ENCODE measurements around the gene RDH5. TPM values are rescaled to one million over a fixed set of nuclear protein-coding genes. Genes with fewer than 3 reads are reported as not detected.

Gene RDH5
- polyA plus RNA-seq, 1 of the 3 experiments (the other 2 are of a cell fraction): 5.2 TPM

- CTCF ChIA-PET: interaction anchor here (0.7 to 14.4 kb wide), 45 partner anchors 9 to 302 kb away, joined by 3 to 358 read pairs (median 6); partner anchors contain the start of genes BLOC1S1, CD63, DNAJC14 and ORMDL2
- no peaks in the 10 kb centered on the region for H4K20me1 ChIP-seq (ENCODE audit: insufficient read depth)
- no peaks in the 10 kb centered on the region for H3K9me2 ChIP-seq
- H2AFZ ChIP-seq (ENCODE audit: low read depth): peak overlapping the region; percentile 100; the same call in 1 of the 2 replicates
- no peak for DNase-seq
- peak overlapping the region; percentile 99; the same call in 1 of the 2 replicates for H3K4me2 ChIP-seq
- H3K27me3 ChIP-seq (ENCODE audit: insufficient read depth): no peaks in the 10 kb centered on the region
- no peak overlapping the region for H3K9ac ChIP-seq
- WGBS (ENCODE audit: low lambda C conversion rate): 87% methylated on average over 2 of the region's 2 CpGs
- H3K4me3 ChIP-seq (ENCODE audit: low read depth in 2 of 2, low read length in 1 of 2): peak overlapping the region; percentile 66 to 98
- peaks cover 17% of the 10 kb centered on the region for H3F3A ChIP-seq (replicated peaks; ENCODE audit: insufficient read depth)
- no peaks in the 10 kb centered on the region for H3K79me2 ChIP-seq (ENCODE audit: insufficient read depth)
- TF ChIP-seq FOXJ3 (CRISPR knock-in tag; IDR thresholded peaks at IDR 0.05) (no peak), POLR2AphosphoS5 (IDR thresholded peaks at IDR 0.05; ENCODE audit: low read depth, low read length) (no peak), TAF1 (IDR thresholded peaks at IDR 0.05; ENCODE audit: borderline replicate concordance, low read depth, low read length) (no peak), MEF2A (IDR thresholded peaks at IDR 0.05; ENCODE audit: borderline replicate concordance, low read depth) (no peak), RAD21 (IDR thresholded peaks at IDR 0.05; ENCODE audit: low read length) (no peak), SIN3A (IDR thresholded peaks at IDR 0.05; ENCODE audit: borderline replicate concordance, low read depth, low read length) (no peak), RFX5 (IDR thresholded peaks at IDR 0.05; ENCODE audit: low read length) (no peak), ELF1 (IDR thresholded peaks at IDR 0.05) (no peak), EZH2phosphoT487 (IDR thresholded peaks at IDR 0.05; ENCODE audit: borderline replicate concordance, low read depth) (no peak), CHD2 (IDR thresholded peaks at IDR 0.05; ENCODE audit: low read length, partially characterized antibody) (no peak), TEAD4 (IDR thresholded peaks at IDR 0.05; ENCODE audit: borderline replicate concordance, insufficient read depth) (no peak)
- TF ChIP-seq, protein P1, sequence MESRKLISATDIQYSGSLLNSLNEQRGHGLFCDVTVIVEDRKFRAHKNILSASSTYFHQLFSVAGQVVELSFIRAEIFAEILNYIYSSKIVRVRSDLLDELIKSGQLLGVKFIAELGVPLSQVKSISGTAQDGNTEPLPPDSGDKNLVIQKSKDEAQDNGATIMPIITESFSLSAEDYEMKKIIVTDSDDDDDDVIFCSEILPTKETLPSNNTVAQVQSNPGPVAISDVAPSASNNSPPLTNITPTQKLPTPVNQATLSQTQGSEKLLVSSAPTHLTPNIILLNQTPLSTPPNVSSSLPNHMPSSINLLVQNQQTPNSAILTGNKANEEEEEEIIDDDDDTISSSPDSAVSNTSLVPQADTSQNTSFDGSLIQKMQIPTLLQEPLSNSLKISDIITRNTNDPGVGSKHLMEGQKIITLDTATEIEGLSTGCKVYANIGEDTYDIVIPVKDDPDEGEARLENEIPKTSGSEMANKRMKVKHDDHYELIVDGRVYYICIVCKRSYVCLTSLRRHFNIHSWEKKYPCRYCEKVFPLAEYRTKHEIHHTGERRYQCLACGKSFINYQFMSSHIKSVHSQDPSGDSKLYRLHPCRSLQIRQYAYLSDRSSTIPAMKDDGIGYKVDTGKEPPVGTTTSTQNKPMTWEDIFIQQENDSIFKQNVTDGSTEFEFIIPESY (IDR thresholded peaks at IDR 0.05; ENCODE audit: borderline replicate concordance, low read depth): no peak
- TF ChIP-seq, protein P2, sequence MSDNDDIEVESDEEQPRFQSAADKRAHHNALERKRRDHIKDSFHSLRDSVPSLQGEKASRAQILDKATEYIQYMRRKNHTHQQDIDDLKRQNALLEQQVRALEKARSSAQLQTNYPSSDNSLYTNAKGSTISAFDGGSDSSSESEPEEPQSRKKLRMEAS (IDR thresholded peaks at IDR 0.05; ENCODE audit: low read depth): no peak
- POLR2A ChIA-PET: interaction anchor here (0.8 to 2.0 kb wide), 7 partner anchors 9 to 379 kb away, joined by 3 to 12 read pairs (median 4); partner anchors contain the start of genes DNAJC14, ORMDL2, RAB5B and SARNP
- H3K27ac ChIP-seq (ENCODE audit: low read depth in 2 of 2, low read length in 1 of 2): peak overlapping the region; percentile 80 to 83; a peak in 2 of 4 replicates
- H3K4me1 ChIP-seq (ENCODE audit: control insufficient read depth in 1 of 2, insufficient read depth in 2 of 2, low read depth in 1 of 2, low read length in 1 of 2): peaks cover 9 to 24% of the 10 kb centered on the region in 2 experiments; a peak in 3 of 4 replicates
- H3K36me3 ChIP-seq (replicated peaks in 1 of 2; ENCODE audit: control insufficient read depth in 1 of 2, insufficient read depth in 2 of 2, low read length in 1 of 2): no peaks in the 10 kb centered on the region
- H3K9me3 ChIP-seq: no peaks in the 10 kb centered on the region
Observed at GRCh38 chr12:55739025-55739378, 18.8 kb downstream of the RDH5 start.

DNA sequence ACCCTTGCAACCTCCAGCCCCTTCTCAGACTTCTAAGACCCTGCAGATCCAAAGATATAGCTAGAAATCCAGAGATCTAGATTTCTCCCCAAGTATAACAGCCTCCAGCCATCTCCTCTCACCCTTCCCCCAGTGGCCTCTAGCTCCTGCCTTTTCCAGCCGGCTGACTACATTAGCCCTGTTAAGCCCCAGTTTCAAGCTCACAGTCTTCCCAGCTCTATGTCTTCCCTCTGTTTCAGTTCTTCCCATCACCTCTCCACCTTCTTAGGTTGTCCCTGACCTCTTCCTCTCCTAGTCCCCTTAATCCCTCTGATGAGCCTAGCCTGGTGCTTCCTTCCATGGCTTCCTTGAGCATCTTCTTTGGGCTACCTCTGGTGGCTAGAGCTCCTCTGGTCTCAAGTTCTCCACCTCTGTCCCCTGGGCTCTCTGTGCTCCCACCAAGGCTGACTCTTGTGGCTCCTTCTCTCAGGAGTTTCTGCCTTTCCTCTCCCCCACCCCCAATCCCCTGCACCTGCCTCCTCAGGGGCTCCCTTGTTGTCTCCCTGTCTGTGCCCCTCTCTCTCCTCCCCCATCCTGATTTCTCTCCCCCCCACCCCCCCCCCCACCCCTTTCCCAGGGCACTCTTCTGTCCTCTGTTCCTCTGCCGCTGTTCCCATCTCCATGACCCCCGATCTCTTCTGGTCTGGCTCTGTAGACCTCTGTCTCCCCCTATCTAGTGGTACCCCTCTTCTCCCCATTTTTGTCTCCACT lies 21.9 kb downstream of the RDH5 start:
- H2AFZ ChIP-seq (ENCODE audit: low read depth): peak overlapping the region; percentile 95
- H3K9ac ChIP-seq: peak overlapping the region; percentile 60; the same call in 1 of the 2 replicates
- H3K9me2 ChIP-seq: no peaks in the 10 kb centered on the region
- CTCF ChIA-PET: interaction anchor here (1.2 to 14.4 kb wide), 6 partner anchors 13 to 254 kb away, joined by 3 to 358 read pairs (median 6); partner anchors contain the start of genes BLOC1S1, CD63 and RDH5
- H3K4me2 ChIP-seq: peak overlapping the region; percentile 90
- H4K20me1 ChIP-seq (ENCODE audit: insufficient read depth): no peaks in the 10 kb centered on the region
- H3K79me2 ChIP-seq (ENCODE audit: insufficient read depth): no peaks in the 10 kb centered on the region
- no peak for DNase-seq
- POLR2A ChIA-PET: interaction anchor here (0.9 kb wide), 1 partner anchor 13 kb away, joined by 3 read pairs; the partner anchor contains the start of gene CD63
- H3K27ac ChIP-seq (ENCODE audit: low read depth in 2 of 2, low read length in 1 of 2): peak overlapping the region; percentile 50 to 70; a peak in 2 of 4 replicates
- H3F3A ChIP-seq (replicated peaks; ENCODE audit: insufficient read depth): peaks cover 23% of the 10 kb centered on the region
- peaks cover 3% of the 10 kb centered on the region in 2 experiments for H3K36me3 ChIP-seq (replicated peaks in 1 of 2; ENCODE audit: control insufficient read depth in 1 of 2, insufficient read depth in 2 of 2, low read length in 1 of 2)
- 47% methylated on average over 3 of the region's 3 CpGs for WGBS (ENCODE audit: low lambda C conversion rate)
- H3K4me3 ChIP-seq (ENCODE audit: low read depth in 2 of 2, low read length in 1 of 2): peak overlapping the region; percentile 43 to 60
- no peaks in the 10 kb centered on the region for H3K27me3 ChIP-seq (ENCODE audit: insufficient read depth)
- H3K9me3 ChIP-seq: no peaks in the 10 kb centered on the region
- H3K4me1 ChIP-seq (ENCODE audit: control insufficient read depth in 1 of 2, insufficient read depth in 2 of 2, low read depth in 1 of 2, low read length in 1 of 2): peaks cover 14 to 42% of the 10 kb centered on the region in 2 experiments
- no peak for TF ChIP-seq MEF2A (IDR thresholded peaks at IDR 0.05; ENCODE audit: borderline replicate concordance, low read depth)
- TF ChIP-seq FOXM1 (IDR thresholded peaks at IDR 0.05; ENCODE audit: low read depth): no peak
- TF ChIP-seq ELF1 (IDR thresholded peaks at IDR 0.05): no peak
- TF ChIP-seq NFIC (IDR thresholded peaks at IDR 0.05; ENCODE audit: borderline replicate concordance): no peak
- TF ChIP-seq EP300 (IDR thresholded peaks at IDR 0.05; ENCODE audit: borderline replicate concordance in 1 of 2, low read depth in 1 of 2, low read length in 1 of 2): no peak
- no peak for TF ChIP-seq SIN3A (IDR thresholded peaks at IDR 0.05; ENCODE audit: borderline replicate concordance, low read depth, low read length)
- no peak for TF ChIP-seq EZH2phosphoT487 (IDR thresholded peaks at IDR 0.05; ENCODE audit: borderline replicate concordance, low read depth)
- TF ChIP-seq CHD2 (IDR thresholded peaks at IDR 0.05; ENCODE audit: low read length, partially characterized antibody): no peak
- TF ChIP-seq, protein P1 (IDR thresholded peaks at IDR 0.05; ENCODE audit: borderline replicate concordance, low read depth): no peak
- TF ChIP-seq, protein P3, sequence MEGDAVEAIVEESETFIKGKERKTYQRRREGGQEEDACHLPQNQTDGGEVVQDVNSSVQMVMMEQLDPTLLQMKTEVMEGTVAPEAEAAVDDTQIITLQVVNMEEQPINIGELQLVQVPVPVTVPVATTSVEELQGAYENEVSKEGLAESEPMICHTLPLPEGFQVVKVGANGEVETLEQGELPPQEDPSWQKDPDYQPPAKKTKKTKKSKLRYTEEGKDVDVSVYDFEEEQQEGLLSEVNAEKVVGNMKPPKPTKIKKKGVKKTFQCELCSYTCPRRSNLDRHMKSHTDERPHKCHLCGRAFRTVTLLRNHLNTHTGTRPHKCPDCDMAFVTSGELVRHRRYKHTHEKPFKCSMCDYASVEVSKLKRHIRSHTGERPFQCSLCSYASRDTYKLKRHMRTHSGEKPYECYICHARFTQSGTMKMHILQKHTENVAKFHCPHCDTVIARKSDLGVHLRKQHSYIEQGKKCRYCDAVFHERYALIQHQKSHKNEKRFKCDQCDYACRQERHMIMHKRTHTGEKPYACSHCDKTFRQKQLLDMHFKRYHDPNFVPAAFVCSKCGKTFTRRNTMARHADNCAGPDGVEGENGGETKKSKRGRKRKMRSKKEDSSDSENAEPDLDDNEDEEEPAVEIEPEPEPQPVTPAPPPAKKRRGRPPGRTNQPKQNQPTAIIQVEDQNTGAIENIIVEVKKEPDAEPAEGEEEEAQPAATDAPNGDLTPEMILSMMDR (IDR thresholded peaks at IDR 0.05): no peak
- no peak for TF ChIP-seq GABPA (IDR thresholded peaks at IDR 0.05; ENCODE audit: low read depth)
- TF ChIP-seq GATA2 (CRISPR knock-in tag; IDR thresholded peaks at IDR 0.05): no peak
